K562 (cell line): ENCODE measurements around the gene CHSY3. TPM values are rescaled to one million over a fixed set of nuclear protein-coding genes. Genes with fewer than 3 reads are reported as not detected.

Experiments
- ATAC-seq: fragments of 200-7000 bp; cut with Tn5 transposase; 3 replicates; pipeline ENCODE4 v1.9.1; 2020; ENCODE audit warnings: moderate library complexity
- BruUV-seq: library from RNA; stranded (reverse); fragments of 400-500 nt; replicated peaks from 2 replicates; lab custom pipeline; 2021; lab: Mats Ljungman, UMichigan
- CTCF ChIA-PET: fragments of 300-600 bp; formaldehyde crosslinking; extraction: SDS; loops from one replicate; lab custom pipeline; 2021; ENCODE audit warnings: low intra/inter-chr PET ratio; lab: Yijun Ruan, JAX
- POLR2A ChIA-PET: fragments of 300-600, 350-650 bp; sonication (Branson Sonifier 250); formaldehyde crosslinking; extraction: SDS; loops from one replicate; lab custom pipeline; 2021; ENCODE audit warnings: antibody characterized with exemption, inconsistent platforms; lab: Yijun Ruan, JAX
- DNase-seq, 4 experiments: peaks; one replicate each; pipeline versions ENCODE4 v3.0.0 to v3.0.0-alpha.2; 2011 to 2018; ENCODE audit warnings: low spot score in 3 of 4, mixed read lengths in 3 of 4; ENCODE audit errors: extremely low read depth in 1 of 4
- FAIRE-seq: peaks from 2 replicates; lab custom pipeline; 2011; peaks lifted over from hg19 to GRCh38; lab: Jason Lieb, UNC
- H2AFZ ChIP-seq: 2 replicates; pipeline ENCODE4 v1.6.0; 2011; ENCODE audit warnings: low read depth, low read length, control low read depth, inconsistent platforms
- H3K27ac ChIP-seq: fragments of 200-600 bp; 3 replicates; pipeline ENCODE4 v1.8.0; 2011; ENCODE audit warnings: low read depth, mild to moderate bottlenecking, control low read depth, inconsistent platforms, low read length, moderate library complexity, mixed read lengths; ENCODE audit errors: extremely low read depth
- H3K27me3 ChIP-seq, 2 experiments: fragments of 300-600 bp in 1 of 2; 2 replicates in 1 of 2; 3 replicates in 1 of 2; pipeline versions ENCODE4 v1.6.0 to v1.8.0; 2011; ENCODE audit warnings: inconsistent platforms in 2 of 2, low read length in 2 of 2, mild to moderate bottlenecking in 1 of 2, mixed read lengths in 1 of 2, moderate library complexity in 1 of 2; ENCODE audit not compliant: control insufficient read depth in 2 of 2, insufficient read depth in 2 of 2
- H3K36me3 ChIP-seq: fragments of 300-600 bp; 3 replicates; pipeline ENCODE4 v1.8.0; 2011; ENCODE audit warnings: mild to moderate bottlenecking, low read length, inconsistent platforms; ENCODE audit not compliant: control insufficient read depth, insufficient read depth
- H3K4me1 ChIP-seq, 2 experiments: fragments of 200-600 bp in 1 of 2; replicated peaks in 1 of 2; 2 replicates in 1 of 2; 3 replicates in 1 of 2; pipeline versions ENCODE4 v1.5.1 to v1.8.0; 2011; ENCODE audit warnings: inconsistent platforms in 2 of 2, low read length in 2 of 2, mild to moderate bottlenecking in 1 of 2, mixed read lengths in 1 of 2, moderate library complexity in 1 of 2; ENCODE audit not compliant: control insufficient read depth in 2 of 2, insufficient read depth in 2 of 2
- H3K4me2 ChIP-seq: 2 replicates; pipeline ENCODE4 v1.6.1; 2011; ENCODE audit warnings: low read length, control low read depth, inconsistent platforms, mixed read lengths; ENCODE audit not compliant: insufficient read depth
- H3K4me3 ChIP-seq: fragments of 200-600 bp; sonication (generic), shearing (Covaris generic); 2 replicates; pipeline ENCODE4 v1.5.1; 2016; ENCODE audit warnings: control low read depth, inconsistent platforms
- H3K79me2 ChIP-seq: fragments of 200-600 bp; 3 replicates; pipeline ENCODE4 v1.8.0; 2011; ENCODE audit warnings: low read length, inconsistent platforms; ENCODE audit not compliant: control insufficient read depth, insufficient read depth
- H3K9ac ChIP-seq, 2 experiments: 2 replicates each; pipeline versions ENCODE4 v1.6.0 to v1.6.1; 2011; ENCODE audit warnings: low read depth in 2 of 2, low read length in 2 of 2, control low read depth in 1 of 2, inconsistent platforms in 1 of 2, mild to moderate bottlenecking in 1 of 2, mixed read lengths in 1 of 2; ENCODE audit not compliant: insufficient read depth in 1 of 2
- H3K9me1 ChIP-seq: one replicate; pipeline ENCODE4 v1.6.0; 2011; ENCODE audit warnings: inconsistent platforms, mild to moderate bottlenecking, low read length, moderate library complexity; ENCODE audit not compliant: control insufficient read depth, insufficient read depth
- H3K9me3 ChIP-seq: replicated peaks from 2 replicates; pipeline ENCODE4 v1.5.1; 2011; ENCODE audit warnings: low read depth, low read length, inconsistent platforms; ENCODE audit not compliant: control insufficient read depth, insufficient read depth
- H4K20me1 ChIP-seq: replicated peaks from 2 replicates; pipeline ENCODE4 v1.6.1; 2011; ENCODE audit warnings: low read length, inconsistent platforms, mixed read lengths; ENCODE audit not compliant: control insufficient read depth, insufficient read depth
- ATF4 ChIP-seq: fragments of 450-650 bp; formaldehyde crosslinking; IDR thresholded peaks from 2 replicates; pipeline ENCODE4 v1.4.0; 2022; ENCODE audit warnings: mild to moderate bottlenecking, moderate library complexity
- THRAP3 ChIP-seq: fragments of 450-650 bp; IDR thresholded peaks from 2 replicates; pipeline ENCODE4 v1.6.1; 2016; ENCODE audit warnings: mild to moderate bottlenecking, inconsistent platforms, borderline replicate concordance
- XRCC4 ChIP-seq: IDR thresholded peaks from one replicate; pipeline ENCODE4 v1.6.1; 2011; ENCODE audit not compliant: insufficient read depth, insufficient read length; ENCODE audit errors: extremely low read depth
- ZBED1 ChIP-seq: IDR thresholded peaks from 2 replicates; pipeline ENCODE4 v1.6.1; 2014
- WGBS: fragments of 100-300 bp; shearing (Covaris generic); methylation state at CpG from one replicate; pipeline ENCODE4 v1.1.6; 2016; ENCODE audit warnings: low coverage, mixed read lengths; ENCODE audit not compliant: insufficient coverage; ENCODE audit errors: missing lambda C conversion rate; 5-methylcytosine and 5-hydroxymethylcytosine counted together
- in situ Hi-C: fragments of 300-500 bp; cut with MboI; formaldehyde crosslinking; loops from 4 replicates; pipeline ENCODE4 v1.15.0; 2018; ENCODE audit warnings: inconsistent platforms, mixed read lengths
- intact Hi-C: fragments of 100-400 bp; cut with micrococcal nuclease; formaldehyde crosslinking; loops from 2 replicates; pipeline ENCODE4 v1.14.2; 2022
- polyA plus RNA-seq, 8 experiments: library from polyadenylated mRNA; depleted of rRNA in 4 of 8; stranded (reverse) in 5 of 8; unstranded in 3 of 8; fragments of >200 nt; fragmentation: Nextera tagmentation in 2 of 8; fragmentation: Illumina TruSeq in 1 of 8; extraction: Ambion mirVana in 2 of 8; extraction: Trizol in 1 of 8; gene quantifications; 2 replicates each; pipeline versions ENCODE4 v1.2.1 to v1.2.3, GENCODE V29; 2011 to 2014; ENCODE audit warnings: inconsistent platforms in 1 of 8, missing spikeins in 1 of 8
- total RNA-seq, 7 experiments: library from RNA; depleted of rRNA in 6 of 7; stranded (reverse); fragments of >200 nt in 6 of 7; fragmentation: Illumina TruSeq in 2 of 7; extraction: Trizol in 2 of 7; gene quantifications; 2 replicates each; pipeline versions ENCODE4 v1.2.1 to v1.2.3, GENCODE V29; 2011 to 2021; ENCODE audit warnings: low replicate concordance in 1 of 7

CHSY3 gene
- total and polyA plus RNA-seq, 9 of the 15 experiments (the other 6 are each of a cell fraction or from before 2014, with no cell fraction given) = 0.04 TPM; not detected in 8

- H4K20me1 ChIP-seq = no peaks in the 10 kb centered on the region
- intact Hi-C loops = no loop called here
- BruUV-seq = no TSS peak
Measured at GRCh38 chr5:130061746-130062145, 157.5 kb downstream of the CHSY3 start.

GRCh38 chr5:130063603-130064002 lies 159.3 kb downstream of the CHSY3 start:
- Histone ChIP-seq H3K79me2 (no peaks in the 10 kb centered on the region), H4K20me1 (no peaks in the 10 kb centered on the region), H3K27me3 (no peaks in the 10 kb centered on the region), H3K9ac (no peak overlapping the region), H3K4me1 (no peaks in the 10 kb centered on the region), H3K27ac (no peak overlapping the region), H3K4me3 (no peak overlapping the region), H3K9me3 (no peaks in the 10 kb centered on the region; the same call in 1 of the 2 replicates), H3K36me3 (no peaks in the 10 kb centered on the region), H3K4me2 (no peak overlapping the region), H2AFZ (no peak overlapping the region), H3K9me1 (no peaks in the 10 kb centered on the region)
- ATAC-seq (no peak), FAIRE-seq (no peak), DNase-seq (no peak)
- intact Hi-C loops (no loop called here), in situ Hi-C loops (no loop called here)
- WGBS = 0% methylated on average over 3 of the region's 3 CpGs
- CTCF ChIA-PET = no interaction called here
- POLR2A ChIA-PET = no interaction called here
- BruUV-seq = no TSS peak
- TF ChIP-seq ATF4 = no peak
- no peak for TF ChIP-seq ZBED1
- no peak for TF ChIP-seq XRCC4

More at GRCh38 chr5:130061746-130062145, 157.5 kb downstream of the CHSY3 start:
- TF ChIP-seq THRAP3 = no peak
- Histone ChIP-seq H3K36me3 (no peaks in the 10 kb centered on the region), H3K27ac (no peak overlapping the region), H3K9ac (no peak overlapping the region), H3K79me2 (no peaks in the 10 kb centered on the region), H2AFZ (no peak overlapping the region), H3K4me2 (no peak overlapping the region), H3K4me1 (no peaks in the 10 kb centered on the region), H3K4me3 (no peak overlapping the region), H3K27me3 (no peaks in the 10 kb centered on the region), H3K9me1 (no peaks in the 10 kb centered on the region), H3K9me3 (no peaks in the 10 kb centered on the region; the same call in 1 of the 2 replicates)
- ATAC-seq (no peak), FAIRE-seq (no peak), DNase-seq (no peak)
- WGBS = 0% methylated on average over 2 of the region's 2 CpGs
- in situ Hi-C loops = no loop called here
- CTCF ChIA-PET = no interaction called here
- POLR2A ChIA-PET = no interaction called here
